Hepatic stellate cell (primary cell): ENCODE measurements around the gene CHEK1.
A peak's percentile ranks its signal among the peaks of the same experiment; 100 is the strongest.
"Not testable (repeated sequence)": the region's sequence is repeated elsewhere in the genome, so short reads cannot be mapped to it uniquely, and the experiment has no call there.

Experiments used
- DNase-seq: peaks from one replicate; pipeline ENCODE4 v3.0.0; 2011; ENCODE audit warnings: low spot score

Gene CHEK1

DNA sequence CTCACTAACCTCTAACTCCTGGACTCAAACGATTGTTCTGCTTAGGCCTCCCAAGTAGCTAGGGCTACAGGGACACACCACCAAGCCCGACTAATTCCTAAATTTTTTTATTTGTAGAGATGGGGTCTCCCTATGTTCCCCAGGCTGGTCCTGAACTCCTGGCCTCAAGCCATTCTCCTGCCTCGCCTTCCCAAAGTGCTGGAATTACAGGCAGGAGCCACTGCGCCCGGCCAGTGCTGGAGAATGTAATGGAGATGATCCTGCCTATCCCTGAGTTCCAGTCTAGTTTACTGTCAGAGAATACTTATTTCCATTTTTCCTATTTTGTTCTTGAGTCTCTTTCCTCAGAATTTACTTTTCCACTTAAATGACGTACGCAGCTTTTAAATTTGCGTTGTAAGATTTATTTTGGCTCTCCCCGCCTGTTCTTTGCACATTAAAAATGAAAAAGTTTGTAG lies at the start of gene CHEK1:
CHEK1 (plus strand) TSS at position 408 of the 458 bp plus-strand sequence. CDS start 1,606 bp downstream, outside the sequence.
- no peak for DNase-seq

DNA sequence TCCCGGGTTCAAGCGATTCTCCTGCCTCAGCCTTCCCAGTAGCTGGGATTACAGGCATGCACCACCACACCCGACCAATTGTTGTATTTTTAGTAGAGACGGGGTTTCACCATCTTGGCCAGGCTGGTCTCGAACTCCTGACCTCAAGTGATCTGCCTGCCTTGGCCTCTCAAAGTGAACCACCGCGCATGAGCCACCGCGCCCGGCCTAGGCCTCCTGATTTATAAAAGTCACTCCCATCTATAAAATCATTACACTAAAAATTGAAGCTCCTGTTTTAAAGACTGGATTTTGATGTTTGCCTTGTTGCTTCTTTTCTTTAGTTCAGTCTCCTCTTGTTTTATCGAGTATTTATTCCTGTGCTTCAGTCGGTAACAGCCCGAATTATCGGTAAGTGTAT lies 47.8 kb upstream of the CHEK1 start:
- DNase-seq, result not testable (repeated sequence)

- no peak for DNase-seq
Observed at GRCh38 chr11:125578783-125579182, 46.2 kb upstream of the CHEK1 start.

- no peak for DNase-seq
Observed at GRCh38 chr11:125579811-125580210, 45.2 kb upstream of the CHEK1 start.

DNA sequence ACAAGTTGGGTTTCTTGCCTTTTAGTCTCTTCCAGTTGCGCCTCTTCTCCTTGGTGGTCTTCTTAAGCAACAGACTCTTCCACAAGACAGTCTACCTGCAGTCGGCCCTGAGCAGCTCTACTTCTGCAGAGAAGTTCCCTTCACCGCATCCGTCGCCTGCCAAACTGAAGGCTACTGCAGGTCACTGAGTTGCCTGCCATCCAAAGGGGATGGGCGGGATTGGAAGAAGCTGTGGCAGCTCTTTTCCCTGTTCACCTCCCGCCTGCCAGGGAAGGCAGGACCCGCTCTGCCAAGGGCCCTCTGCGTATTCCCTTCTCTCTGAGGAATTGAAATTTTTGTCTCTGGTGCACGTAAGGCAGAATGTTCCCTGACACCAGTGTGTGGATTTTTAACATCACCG lies 41.5 kb upstream of the CHEK1 start:
- no peak for DNase-seq

DNA sequence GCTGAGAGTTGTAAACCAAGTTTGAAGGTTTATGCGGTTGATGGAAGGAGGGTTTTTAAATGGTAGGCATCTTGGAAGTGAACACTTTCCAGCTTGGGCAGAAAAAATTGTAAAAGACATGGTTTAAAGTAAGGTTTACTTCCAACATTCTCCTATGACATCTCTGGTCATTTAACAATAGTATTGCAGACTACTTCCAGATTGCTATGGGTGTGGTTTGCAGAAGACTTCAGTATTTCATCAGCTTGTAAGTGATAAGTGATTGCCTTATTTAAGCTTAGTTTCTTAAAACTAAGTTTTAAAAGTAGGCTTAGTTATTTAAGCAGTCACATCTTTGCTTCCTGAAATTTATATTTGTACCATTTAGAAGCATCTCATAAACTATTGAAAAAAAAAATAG lies 39.5 kb upstream of the CHEK1 start:
- DNase-seq, result no peak

GRCh38 chr11:125586623-125587022 lies 38.3 kb upstream of the CHEK1 start:
- DNase-seq, result no peak

DNA sequence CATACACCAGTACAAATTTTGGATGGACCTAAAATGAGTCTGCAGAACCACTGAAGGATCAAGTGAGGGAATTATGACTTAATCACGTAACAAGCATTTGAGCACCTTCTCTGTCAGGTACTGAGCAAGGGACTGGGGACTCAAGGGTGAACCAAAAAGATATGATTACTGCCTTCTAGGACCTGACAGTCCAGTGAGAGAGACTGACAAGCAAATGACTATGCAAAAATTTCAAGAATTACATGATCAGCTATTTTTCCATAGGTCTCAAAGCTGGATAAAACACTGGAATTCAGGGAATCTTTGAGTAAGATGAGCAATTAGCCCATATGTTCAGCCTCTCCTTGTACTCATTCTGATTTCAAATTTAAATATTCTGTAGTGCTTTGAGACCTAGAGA lies 37.5 kb upstream of the CHEK1 start:
- no peak for DNase-seq

DNA sequence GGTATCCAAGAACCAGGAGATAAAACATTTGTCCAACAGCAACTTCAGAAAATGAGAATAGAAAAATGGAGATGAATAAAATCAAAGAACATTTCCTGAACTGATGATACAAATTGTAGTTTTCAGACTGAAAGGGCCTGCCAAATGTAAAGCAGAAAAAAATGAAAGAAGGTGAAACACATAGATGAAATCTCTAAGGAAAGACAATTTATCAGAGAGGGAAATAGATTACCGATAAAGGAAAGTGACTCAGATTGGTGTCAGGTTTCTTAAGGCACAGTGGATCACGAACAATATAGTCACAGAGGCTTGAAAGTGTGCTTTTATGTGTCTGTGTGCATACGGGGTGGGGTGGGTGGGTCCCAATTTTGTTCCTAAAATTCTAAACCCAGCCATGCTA lies 36.5 kb upstream of the CHEK1 start:
- DNase-seq, result no peak

DNA sequence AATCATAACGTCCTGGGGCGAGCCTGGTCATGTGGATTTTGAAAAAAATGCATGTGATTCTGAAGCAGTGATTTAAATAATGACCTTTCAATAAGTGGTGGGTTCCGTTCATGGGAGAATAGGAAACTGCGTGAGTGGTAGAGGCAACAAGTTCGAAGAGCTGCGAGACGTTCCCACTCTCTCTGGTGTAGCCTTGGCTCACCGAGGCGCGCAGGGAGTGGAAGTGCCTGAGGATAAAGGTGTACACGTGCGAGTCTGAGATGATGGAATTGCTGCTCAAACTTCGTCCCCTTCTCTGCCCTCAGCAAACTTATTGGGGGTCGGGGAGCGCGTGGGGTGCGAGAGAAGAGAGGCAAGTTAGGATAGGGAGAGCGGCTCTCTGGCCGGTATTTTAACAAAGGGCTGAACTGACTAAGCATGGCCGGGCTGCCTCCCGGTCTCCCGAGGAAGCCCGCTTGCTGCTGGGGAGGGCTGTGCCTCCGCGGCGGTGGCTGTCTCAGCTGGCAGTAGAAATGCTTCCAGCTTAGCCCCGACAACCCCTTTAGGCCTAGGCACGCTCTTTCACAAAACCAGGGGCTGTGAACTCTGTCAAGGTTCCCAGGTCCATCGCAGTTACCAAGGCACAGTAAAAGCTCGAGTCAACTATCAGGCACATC lies 33.2 kb upstream of the CHEK1 start:
- DNase-seq, result peak; percentile 37

GRCh38 chr11:125592305-125593113 lies 32.5 kb upstream of the CHEK1 start, which contains the start of gene STT3A:
Gene STT3A (plus strand): TSS chr11:125592852. CDS start chr11:125595916, 3,064 bp downstream.
- DNase-seq, result peak; percentile 96

DNA sequence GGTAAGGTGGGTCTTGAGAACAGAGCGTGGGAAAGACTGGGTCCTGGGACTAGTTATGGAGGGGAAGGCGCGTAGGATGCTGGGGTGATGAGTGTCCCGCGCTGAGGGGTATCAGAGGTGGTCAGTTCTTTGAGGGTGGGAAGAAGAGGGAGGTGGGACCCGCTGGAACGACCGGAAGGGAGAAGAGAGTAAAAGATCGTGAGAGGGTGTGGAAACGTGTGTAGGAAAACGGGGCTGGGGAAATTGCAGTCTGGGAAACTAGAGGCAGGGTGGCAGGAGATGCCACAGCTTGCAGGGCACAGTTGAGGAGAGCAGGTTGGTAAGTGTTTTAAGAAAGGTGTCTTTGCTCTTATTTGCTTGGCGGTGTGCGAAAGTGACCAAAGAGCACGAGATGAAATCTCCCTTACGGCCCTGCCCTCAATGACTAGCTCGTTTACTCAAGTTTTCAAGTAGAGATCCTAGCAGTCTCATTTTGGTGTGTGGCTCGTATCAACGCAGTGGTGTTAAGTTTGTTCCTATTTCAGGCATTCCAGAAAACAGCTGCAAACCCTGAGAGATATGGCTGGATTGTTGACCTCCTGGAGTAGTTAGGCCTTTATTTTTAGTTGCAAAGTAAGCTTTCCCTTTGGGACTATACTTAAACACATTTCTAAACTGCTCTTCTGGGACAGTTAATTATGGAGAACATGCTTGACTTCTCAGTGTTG lies 31.7 kb upstream of the CHEK1 start:
- DNase-seq, result peak; percentile 41

- no peak for DNase-seq
Observed at GRCh38 chr11:125594958-125595357, 30.0 kb upstream of the CHEK1 start.

GRCh38 chr11:125600663-125601062 lies 24.3 kb upstream of the CHEK1 start:
- DNase-seq, result no peak

DNA sequence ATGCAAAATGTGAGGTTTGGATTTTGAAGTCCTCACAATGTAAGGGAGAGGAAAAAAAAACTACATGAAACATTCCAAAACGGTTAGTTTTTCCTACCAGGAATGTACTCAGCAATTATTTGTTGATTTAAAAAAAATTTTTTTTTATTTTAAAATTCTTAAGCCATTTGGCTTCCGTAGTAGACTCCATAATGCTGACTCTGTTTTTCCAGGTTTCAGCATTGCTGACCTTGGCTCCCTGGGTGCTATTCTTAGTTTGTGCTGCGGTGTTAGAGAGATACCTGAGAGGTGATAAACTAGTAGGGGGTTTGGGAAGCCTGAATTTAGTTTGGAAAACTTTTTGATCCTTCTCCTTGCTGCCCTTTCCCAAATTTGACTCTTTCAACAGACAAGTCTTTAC lies 21.8 kb upstream of the CHEK1 start:
- peak; percentile 46 for DNase-seq

- DNase-seq, result no peak
Observed at GRCh38 chr11:125605417-125605816, 19.5 kb upstream of the CHEK1 start.

GRCh38 chr11:125609545-125609944 lies 15.4 kb upstream of the CHEK1 start:
- DNase-seq, result no peak

- DNase-seq, result no peak
Observed at GRCh38 chr11:125618383-125618782, 6.6 kb upstream of the CHEK1 start.

GRCh38 chr11:125621995-125622394 lies 3.0 kb upstream of the CHEK1 start:
- DNase-seq, result peak; percentile 61

DNA sequence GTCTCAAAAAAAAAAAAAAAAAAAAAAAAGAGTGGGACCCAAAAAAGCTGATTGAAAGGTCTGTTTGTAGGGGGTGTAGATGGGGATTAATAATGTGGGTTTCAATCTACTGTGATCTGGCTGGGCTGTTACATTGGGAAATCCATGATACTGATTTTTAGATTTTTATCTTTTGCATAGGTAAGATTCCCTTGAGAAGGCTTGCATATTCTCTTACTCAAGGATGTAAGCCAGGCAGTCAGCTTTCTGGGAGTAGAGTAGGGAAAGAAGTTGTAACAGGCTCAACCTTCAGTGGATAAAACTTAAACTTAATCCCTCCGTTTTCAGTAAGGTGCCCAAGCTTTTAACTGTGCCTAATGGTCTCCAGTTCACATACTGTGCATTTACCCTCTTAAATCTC lies 1.9 kb upstream of the CHEK1 start:
- no peak for DNase-seq

GRCh38 chr11:125625225-125625629 lies 264 bp downstream of the CHEK1 start:
- no peak for DNase-seq

GRCh38 chr11:125625630-125626287 lies 796 bp downstream of the CHEK1 start:
- peak; percentile 65 for DNase-seq
